GM15510 (cell line): ENCODE results near the gene IGF2R.

Experiments
- POLR2A ChIP-seq: IDR thresholded peaks from 3 replicates; pipeline ENCODE4 v1.6.1; 2011; ENCODE audit warnings: borderline replicate concordance; ENCODE audit not compliant: insufficient read length; ENCODE audit errors: extremely low read depth

IGF2R gene

DNA sequence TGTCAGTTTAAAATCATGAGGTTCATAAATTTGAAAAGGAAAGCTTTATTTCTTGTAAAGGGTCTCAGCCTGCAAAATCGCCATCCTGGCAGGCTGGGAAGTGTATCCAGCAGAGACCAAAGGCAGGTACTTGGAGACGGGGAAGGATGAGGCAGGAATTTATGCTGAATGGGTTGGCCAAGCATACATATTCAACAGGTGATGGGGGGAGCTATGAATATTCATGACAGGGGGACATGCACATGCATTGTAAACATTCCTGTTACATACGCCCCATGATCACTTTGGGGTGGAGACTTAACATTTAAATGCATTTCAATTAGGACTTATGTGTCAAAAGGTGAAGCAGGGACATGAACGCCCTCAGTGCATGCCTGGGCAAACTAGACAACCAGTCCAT is 142.9 kb downstream of the IGF2R start:
- no peak for TF ChIP-seq POLR2A

DNA sequence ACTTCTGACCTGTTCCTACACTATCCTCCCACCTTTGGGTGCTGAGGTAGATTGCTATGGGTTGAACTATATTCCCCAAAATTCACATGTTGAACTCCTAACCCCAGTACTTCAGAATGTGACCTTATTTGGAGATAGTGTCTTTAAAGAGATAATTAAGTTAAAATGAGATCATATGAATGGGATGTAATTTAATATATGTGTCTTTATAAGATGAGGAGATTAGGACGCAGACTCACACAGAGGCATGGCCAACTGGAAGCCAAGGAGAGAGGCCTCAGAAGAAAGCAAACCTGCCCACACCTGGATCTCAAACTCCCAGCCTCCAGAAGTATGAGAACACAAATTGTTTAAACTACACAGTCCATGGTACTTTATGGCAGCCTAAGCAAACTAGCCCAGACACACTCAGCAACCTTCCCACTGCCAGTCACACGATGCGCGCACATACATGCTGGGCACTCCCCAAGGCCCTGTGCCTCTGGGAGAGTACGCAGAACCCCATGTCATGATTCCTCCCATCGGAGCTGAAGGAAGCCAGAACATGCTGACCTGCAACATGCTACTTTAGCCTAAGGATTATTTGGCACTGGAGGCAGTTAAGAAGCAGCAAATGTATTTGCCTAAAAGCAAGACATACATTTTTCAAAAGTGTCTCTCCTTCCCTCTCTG is 143.9 kb downstream of the IGF2R start:
- no peak for TF ChIP-seq POLR2A

DNA sequence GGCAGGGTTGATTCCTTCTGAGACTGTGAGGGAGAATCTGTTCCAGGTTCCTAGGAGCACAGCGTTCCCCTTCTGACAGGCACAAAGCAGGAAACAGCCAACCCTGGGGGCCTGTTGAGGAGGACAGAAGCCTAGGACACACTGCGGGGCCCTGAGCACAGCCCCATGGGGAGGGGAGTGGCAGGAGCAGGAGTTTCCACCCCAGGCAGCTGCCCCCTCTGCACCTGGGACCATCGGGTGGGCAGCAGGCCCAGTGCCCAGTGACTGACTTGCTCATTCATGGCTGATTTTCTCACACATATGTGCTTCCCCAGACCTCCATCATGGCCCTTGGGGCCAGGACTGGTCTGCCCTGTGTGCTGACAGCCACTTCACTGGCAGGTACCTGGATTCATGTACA is 146.5 kb downstream of the IGF2R start:
- TF ChIP-seq POLR2A, result no peak

DNA sequence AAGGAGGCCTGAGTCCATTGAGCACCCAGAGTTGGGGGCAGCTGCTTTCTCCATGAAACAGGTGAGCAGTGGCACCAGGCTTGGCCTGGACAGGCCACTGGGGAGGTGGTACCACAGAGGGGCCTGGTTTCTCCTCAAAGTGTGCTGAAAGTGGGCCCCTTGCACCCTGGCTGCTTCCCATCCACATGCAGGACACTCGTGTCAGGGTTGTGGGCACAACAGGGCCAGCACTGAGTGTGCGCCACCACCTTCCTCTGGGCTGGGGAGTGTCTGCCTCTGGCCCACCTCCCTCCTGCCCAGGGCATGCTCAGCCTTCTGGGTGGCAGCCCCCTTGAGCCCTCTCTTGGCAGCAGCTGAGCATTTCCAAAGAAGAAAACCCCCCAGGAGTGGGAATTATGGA is 147.5 kb downstream of the IGF2R start:
- no peak for TF ChIP-seq POLR2A

DNA sequence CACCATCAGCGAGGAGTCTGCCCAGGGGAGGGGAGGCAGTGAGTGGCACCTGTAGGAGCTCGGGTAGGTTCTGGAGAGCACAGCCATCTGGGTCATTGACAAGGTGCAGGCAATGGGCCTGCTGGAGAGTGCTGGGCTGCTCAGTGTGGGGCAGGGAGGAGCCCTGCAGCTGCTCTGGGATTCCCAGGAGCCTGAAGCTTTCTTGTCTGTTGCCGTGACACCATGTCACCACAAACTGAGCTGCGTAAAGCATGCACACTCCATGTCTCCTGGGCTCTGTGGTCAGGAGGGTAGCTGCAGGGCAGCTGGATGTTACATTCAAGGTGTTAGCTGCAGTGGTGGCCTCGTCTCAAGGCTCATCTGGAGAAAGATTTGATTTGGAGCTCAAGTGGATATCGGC is 148.3 kb downstream of the IGF2R start:
- no peak for TF ChIP-seq POLR2A

DNA sequence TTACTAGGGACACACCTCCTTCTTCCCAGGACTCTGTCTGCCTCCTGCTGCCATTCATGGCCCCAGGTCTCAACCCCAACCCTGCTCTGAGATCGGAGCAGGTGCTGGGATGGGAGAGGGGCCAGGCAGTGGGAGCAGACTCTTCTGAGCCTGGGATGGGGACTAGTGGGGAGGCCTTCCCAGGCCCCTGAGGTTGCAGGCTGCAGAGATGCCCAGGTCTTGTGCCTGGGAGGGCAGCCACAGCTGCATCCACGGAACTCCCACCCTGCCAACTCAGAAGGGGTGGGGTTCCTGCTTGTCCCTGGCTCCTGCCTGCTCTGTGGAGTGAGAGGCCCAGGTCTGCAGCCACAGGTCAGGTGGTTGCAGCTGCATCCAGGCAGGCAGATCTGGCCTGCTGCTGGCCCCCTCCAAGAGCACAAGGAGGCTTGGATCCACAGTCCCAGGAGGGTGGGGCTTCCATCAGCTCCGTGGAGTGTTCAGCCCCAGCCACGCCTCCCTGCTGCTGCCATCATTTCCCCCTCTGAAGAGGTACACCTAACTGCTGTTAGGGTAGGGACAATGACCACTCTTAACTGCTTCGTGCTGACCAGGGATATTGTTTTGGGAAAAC is 149.8 kb downstream of the IGF2R start:
- no peak for TF ChIP-seq POLR2A

DNA sequence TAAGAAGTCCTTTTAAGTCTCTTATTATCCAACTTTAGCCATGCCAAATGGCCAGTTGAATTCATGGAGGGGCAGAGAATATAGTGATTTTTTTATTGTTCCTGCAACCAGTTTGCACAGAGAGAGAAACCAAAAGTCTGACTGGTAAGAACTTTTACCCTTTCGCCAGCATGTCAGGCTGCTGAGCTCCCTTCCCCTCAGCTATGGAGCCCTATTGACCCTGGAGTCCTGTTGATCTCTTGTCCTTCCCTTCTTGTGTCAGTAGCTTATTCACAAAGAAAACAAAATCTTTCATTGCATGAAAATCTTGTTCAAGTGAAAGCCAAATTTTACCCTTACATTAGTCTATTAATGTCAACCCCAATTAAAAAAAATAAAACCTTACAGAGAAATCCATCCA is 151.2 kb downstream of the IGF2R start:
- no peak for TF ChIP-seq POLR2A

DNA sequence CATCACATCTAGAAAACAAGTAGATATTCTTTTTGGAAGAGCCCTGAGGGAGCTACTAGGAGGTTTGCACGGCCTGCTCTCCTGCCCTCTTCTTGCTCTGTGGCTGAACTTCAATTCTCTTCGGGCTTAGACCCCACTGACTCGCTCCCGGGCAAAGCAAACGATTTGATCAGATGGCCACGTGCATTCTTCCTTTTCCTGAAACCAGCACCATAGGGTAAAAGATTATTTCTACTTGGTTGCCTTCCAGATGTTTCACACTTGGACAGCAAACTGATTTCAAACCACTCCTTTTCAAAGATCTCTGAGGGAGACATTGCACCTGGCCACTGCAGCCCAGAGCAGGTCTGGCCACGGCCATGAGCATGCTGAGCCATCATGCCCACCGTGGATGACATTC is 152.7 kb downstream of the IGF2R start, which contains the start of gene SLC22A1:
TSS of gene SLC22A1 (plus strand) at position 258 of the 400 bp plus-strand sequence. CDS start at position 379, 121 bp downstream.
- TF ChIP-seq POLR2A, result no peak

DNA sequence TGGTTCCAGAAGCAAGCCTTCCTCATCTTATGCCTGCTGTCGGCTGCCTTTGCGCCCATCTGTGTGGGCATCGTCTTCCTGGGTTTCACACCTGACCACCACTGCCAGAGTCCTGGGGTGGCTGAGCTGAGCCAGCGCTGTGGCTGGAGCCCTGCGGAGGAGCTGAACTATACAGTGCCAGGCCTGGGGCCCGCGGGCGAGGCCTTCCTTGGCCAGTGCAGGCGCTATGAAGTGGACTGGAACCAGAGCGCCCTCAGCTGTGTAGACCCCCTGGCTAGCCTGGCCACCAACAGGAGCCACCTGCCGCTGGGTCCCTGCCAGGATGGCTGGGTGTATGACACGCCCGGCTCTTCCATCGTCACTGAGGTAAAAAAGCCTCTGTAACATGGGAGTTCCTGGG is 153.1 kb downstream of the IGF2R start:
- no peak for TF ChIP-seq POLR2A

DNA sequence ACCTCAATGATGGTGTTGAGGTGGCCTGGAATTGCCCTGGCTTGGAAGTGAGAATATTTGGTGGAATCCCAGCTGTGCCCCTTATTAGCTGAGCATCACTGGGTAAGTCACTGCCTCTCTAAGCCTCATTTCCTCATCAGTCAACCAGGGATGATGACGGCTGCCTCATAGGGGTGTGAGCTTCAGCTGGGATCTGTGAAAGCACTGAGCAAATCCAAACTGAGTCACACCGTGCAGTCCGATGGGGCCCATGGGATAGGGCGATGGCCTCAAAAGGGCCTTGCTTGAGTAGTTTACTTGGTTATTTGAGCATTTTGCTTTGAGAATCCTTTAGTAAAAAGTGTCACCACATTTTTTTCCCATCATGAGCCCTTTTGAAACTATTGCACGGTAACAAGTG is 153.9 kb downstream of the IGF2R start:
- TF ChIP-seq POLR2A, result no peak

DNA sequence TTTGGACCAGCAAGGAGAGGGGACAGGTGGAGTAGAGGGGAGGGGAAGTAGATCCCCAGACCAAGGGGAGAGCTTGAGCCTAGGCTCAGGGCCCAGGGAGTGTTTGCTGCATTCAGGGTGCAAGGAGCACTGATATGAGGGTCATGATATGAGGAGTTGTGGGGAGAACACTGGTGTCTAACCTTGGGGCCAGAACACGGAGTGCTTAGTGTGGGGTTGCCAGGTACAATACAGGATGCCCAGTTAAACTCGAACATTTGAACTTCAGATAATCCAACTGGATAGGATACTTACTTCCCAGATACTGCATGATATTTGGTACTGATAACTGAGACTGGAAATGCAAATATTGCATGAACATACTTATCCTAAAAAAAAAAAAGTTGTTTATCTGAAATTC is 155.1 kb downstream of the IGF2R start:
- no peak for TF ChIP-seq POLR2A

DNA sequence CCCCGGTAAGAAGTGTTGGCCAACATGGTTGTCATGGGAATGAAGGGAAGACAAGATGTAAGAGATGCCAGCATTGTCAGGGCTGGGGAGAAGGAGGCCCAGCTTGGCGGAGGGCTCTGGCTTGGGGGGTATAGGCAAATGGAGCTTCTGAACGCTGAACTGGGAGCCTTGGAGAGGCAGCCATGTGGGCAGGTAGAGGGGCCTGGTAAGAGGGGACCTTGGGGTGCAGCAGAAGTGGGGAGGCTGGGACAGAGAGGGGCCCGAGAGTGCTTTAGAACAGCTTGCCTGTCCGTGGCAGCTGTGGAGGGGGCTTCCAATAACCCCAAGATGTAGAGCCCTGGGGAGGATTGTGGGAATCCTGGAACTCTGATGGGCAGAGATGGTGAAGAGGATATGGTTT is 155.7 kb downstream of the IGF2R start:
- no peak for TF ChIP-seq POLR2A

DNA sequence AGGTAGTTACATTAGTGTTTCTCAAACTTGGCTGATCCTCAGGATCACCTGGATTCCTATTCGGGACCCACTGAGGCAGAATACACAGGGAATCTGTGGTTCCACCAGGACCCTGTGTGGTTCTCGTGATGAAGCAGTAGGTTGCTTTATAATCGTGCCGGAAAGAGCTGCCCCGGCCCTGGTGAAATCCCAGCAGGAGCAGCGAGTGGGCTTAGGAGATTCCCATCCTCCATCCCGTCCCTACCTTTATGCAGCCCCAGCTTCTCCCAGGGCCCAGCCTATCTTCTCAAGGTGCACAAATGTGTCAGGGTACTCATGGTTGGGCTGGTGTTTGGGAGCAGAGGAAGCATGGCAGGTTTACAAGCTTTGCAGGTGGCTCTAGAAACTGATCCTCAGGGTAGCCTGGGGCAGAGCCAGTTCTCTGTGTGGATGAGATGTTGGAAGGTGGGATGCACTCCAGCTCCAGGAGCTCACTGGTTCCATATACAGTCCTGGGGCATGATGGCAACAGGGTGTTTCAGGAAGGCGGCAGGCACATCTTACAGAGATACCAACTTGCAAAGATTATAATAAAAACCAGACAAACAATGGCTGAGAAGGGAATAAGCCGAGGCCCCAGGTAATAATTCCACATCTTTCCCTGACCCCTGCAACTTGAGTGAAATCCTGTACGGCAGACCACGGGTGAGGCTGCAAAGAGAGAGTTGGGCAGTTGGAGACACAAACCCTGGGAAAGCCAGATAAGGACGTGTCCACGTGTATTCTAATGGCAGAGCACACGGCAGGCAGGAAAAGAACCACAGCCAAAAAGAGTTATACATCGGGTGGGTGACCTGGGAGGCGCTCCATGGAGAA is 158.6 kb downstream of the IGF2R start:
- TF ChIP-seq POLR2A, result no peak

DNA sequence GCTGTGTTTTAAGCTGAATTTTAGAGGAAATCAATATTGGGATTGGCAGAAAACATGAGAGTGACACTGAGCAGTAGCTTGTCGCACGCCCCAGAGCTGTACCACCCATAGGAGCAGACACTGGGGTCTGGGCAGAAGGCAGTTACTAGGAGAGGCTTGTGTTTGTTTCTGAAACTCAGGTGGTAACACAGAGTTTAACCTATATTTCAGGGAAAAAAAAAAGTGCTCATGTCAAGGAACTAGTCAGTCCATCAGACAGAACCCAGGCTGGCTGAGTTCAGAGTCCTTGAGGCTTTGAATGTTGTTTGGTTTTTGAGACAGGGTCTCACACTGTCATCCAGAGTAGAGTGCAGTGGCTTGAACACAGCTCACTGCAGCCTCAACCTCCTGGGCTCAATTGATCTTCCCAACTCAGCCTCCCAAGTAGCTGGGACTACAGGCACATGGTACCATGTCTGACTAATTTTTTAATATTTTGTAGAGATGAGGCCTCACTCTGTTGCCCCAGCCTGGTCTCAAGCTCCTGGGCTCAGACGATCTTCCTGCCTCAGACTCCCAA is 159.3 kb downstream of the IGF2R start:
- TF ChIP-seq POLR2A, result no peak

DNA sequence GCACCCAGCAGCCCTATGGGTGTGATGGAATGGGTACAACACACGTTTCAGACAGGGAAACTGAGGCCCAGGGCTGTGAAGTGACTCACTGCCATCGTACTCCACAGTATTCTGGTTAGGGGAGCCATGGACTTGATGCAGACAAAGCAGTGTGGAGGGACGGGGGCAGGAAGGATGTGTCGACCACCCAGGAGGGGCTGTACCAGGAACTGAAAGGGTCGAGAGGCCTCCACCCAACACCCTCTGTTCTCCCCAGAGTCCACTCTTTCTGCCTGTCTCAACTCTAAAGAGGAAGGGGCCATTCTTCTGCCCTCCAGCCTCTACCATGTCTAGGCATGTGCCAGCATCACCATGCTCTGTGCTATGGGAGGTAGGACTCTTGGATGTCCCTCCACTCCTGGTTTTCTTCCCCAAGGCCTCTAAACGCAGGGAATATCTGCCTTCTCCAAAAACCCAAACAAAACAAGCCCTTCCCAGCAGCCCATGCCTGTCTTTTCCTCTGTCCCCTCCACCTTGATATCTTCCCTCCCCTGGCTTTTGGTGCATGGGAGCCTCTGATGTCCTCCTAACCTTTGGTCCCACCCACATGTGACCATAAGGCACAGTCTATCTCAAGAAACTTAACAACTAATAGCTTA is 160.1 kb downstream of the IGF2R start:
- no peak for TF ChIP-seq POLR2A
